Measurements from ENCODE around the gene WDR26.
"Not testable (repeated sequence)": the region's sequence is repeated elsewhere in the genome, so short reads cannot be mapped to it uniquely, and the experiment has no call there.

The WDR26 gene

DNA sequence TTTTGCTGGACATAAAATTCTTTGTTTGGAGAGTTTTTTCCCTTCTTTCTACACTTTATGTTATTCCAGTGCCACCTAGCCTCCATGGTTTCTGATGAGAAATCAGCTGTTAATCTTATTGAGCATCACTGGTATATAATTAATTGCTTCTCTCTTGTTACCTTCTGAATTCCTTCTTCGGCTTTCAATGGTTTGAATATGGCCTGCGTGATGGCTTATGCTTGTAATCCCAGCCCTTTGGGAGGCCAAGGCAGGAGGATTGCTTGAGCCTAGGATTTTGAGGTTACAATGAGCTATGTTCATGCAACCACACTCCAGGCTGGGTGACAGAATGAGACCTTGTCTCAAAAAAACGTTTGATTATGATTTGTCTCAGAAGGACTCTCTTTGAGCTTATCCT, 90.9 kb downstream of the WDR26 start:
- DNase-seq = no peak

- DNase-seq = not testable (repeated sequence)
Observed at GRCh38 chr1:224340453-224341384, 93.9 kb downstream of the WDR26 start.

GRCh38 chr1:224339442-224340033, 95.1 kb downstream of the WDR26 start:
- no peak for DNase-seq

DNA sequence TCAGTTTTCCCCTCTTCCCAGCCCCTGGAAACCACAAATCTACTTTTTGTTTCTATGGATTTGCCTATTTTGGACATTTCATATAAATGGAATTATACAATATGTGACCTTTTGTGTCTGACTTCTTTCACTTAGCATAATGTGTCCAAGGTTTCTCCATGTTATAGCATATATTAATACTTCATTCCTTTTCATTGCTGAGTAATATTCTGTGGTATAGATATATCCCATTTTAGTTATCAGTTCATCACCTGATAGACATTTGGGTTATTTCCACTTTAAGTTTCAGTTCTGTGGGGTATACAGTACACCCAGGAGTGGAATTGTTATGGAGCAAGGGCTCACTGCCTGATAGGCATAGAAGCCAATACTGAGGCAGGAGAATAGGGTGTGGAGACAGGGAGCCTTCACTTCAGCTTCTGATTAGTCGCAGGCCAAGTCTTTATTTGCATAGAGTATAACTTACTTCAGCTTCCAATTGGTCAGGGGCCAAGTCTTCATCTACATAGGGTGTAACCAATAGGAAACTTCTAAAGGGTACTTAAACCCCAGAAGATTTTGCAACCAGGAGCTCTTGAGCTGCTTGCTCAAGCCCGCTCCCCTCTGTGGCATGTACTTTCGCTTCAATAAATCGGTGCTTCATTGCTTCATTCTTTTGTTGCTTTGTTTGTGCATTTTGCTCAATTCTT, 96.3 kb downstream of the WDR26 start:
- DNase-seq = no peak
